Measurements from ENCODE around the gene GALNT10.

GALNT10 gene

DNA sequence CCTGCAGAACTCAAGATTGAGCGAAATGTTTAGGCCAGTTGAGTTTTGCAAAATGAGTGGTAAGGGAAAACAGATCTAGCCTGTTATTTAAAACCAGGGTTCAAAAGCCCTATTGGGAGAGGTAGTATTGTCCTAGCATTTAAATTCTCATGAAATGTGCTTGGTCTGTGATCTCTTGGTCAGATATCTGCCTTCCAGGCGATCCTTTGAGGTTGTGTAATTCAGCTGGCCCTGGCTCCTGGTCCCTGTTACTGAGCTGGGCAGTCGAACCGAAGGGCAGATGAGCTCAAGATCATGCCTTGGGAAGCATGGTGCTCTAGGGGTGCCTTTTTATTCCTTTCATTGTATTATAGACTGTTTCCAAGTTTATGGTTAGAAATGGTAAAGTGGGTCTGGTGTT, 269.6 kb downstream of the GALNT10 start:
- no peak for DNase-seq (ENCODE audit: extremely low spot score)
- ChIA-PET CTCF (interaction anchor here (0.8 kb wide), 1 partner anchor 39 kb away, joined by 3 read pairs; no protein-coding TSS in a partner anchor), POLR2A (interaction anchor here (0.6 kb wide), 1 partner anchor 11 kb away, joined by 3 read pairs; no protein-coding TSS in a partner anchor)
- no peak for TF ChIP-seq TARDBP (IDR thresholded peaks at IDR 0.05)

DNA sequence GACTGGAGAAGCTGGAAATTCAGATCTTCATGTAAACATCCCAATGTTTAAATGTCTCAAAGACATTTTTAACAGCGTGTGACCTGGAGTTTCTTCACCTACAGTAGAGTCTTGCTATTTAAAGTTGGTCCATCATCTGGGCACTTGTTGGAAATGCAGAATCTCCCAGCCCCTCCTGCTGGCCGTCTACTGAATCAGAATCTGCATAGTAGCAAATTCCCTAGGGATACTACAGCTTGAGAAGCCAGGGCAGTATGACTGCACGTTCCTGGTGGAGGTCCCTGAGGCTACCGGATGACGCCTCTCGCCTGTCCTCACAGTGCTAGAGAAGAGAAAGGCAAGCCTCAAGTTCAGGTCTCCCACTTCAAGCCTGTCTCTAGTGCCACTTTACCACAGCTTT, 271.0 kb downstream of the GALNT10 start:
- CTCF ChIA-PET = interaction anchor here (0.6 to 2.1 kb wide), 6 partner anchors 11 to 406 kb away, joined by 3 to 14 read pairs (median 3); no protein-coding TSS in a partner anchor
- POLR2A ChIA-PET = no interaction called here
- TF ChIP-seq BHLHE40 (IDR thresholded peaks at IDR 0.05; ENCODE audit: borderline replicate concordance) (no peak), FOXM1 (IDR thresholded peaks at IDR 0.05; ENCODE audit: borderline replicate concordance) (no peak), ZNF384 (IDR thresholded peaks at IDR 0.05) (no peak), L3MBTL2 (conservative IDR thresholded peaks at IDR 0.05) (no peak)
- no peak for DNase-seq (ENCODE audit: extremely low spot score)

- no peak for DNase-seq (ENCODE audit: extremely low spot score)
- POLR2A ChIA-PET = no interaction called here
- CTCF ChIA-PET = interaction anchor here (0.9 to 1.3 kb wide), 3 partner anchors 143 to 176 kb away, joined by 3 to 5 read pairs (median 5); no protein-coding TSS in a partner anchor
- TF ChIP-seq SP1 (IDR thresholded peaks at IDR 0.05) = no peak
- TF ChIP-seq PKNOX1 (IDR thresholded peaks at IDR 0.05) = no peak
These were observed 273.9 kb downstream of the GALNT10 start for GRCh38 chr5:154464438-154464837.

DNA sequence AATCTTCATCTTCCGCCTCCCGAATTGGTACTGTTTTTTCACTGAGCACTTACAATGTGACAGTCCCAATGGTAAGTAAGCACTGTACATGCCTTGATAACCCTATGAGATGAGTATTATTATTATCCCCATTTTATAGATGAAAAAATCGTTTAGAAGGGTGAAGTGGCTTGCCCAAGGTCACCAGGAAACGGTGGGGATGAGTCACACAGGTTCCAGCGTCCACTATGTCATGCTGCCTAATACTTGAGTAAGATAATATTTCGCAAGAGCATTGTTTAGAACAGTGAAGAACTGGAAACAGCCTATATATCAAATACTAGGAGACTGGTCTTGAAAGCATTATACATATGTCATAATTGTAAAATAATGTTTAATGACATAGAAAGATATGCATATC, 274.6 kb downstream of the GALNT10 start:
- TF ChIP-seq NFRKB (IDR thresholded peaks at IDR 0.05) (no peak), FOXM1 (IDR thresholded peaks at IDR 0.05; ENCODE audit: borderline replicate concordance) (no peak), CTBP1 (IDR thresholded peaks at IDR 0.05; ENCODE audit: borderline replicate concordance) (no peak), HDGF (IDR thresholded peaks at IDR 0.05; ENCODE audit: borderline replicate concordance) (no peak), ARNT (IDR thresholded peaks at IDR 0.05) (no peak), LEF1 (IDR thresholded peaks at IDR 0.05; ENCODE audit: borderline replicate concordance) (no peak), SUZ12 (IDR thresholded peaks at IDR 0.05) (no peak), ELF4 (IDR thresholded peaks at IDR 0.05) (no peak)
- no peak for DNase-seq (ENCODE audit: extremely low spot score)
- ChIA-PET CTCF (interaction anchor here (0.7 kb wide), 1 partner anchor 175 kb away, joined by 3 read pairs; no protein-coding TSS in a partner anchor), POLR2A (interaction anchor here (1.6 kb wide), 1 partner anchor 19 kb away, joined by 4 read pairs; no protein-coding TSS in a partner anchor)

- no peak for DNase-seq (ENCODE audit: extremely low spot score)
- no peak for TF ChIP-seq SUZ12 (IDR thresholded peaks at IDR 0.05)
- no peak for TF ChIP-seq FOXK2 (IDR thresholded peaks at IDR 0.05)
- no peak for TF ChIP-seq LEF1 (IDR thresholded peaks at IDR 0.05; ENCODE audit: borderline replicate concordance)
- ChIA-PET CTCF (interaction anchor here (0.7 to 3.3 kb wide), 7 partner anchors 8 to 174 kb away, joined by 3 to 43 read pairs (median 4); no protein-coding TSS in a partner anchor), POLR2A (interaction anchor here (1.6 kb wide), 1 partner anchor 18 kb away, joined by 4 read pairs; no protein-coding TSS in a partner anchor)
These were observed 275.6 kb downstream of the GALNT10 start for GRCh38 chr5:154466147-154466546.

- POLR2A ChIA-PET = interaction anchor here (1.6 kb wide), 1 partner anchor 17 kb away, joined by 4 read pairs; no protein-coding TSS in a partner anchor
- no peak for TF ChIP-seq ELF4 (IDR thresholded peaks at IDR 0.05)
- no peak for TF ChIP-seq NFRKB (IDR thresholded peaks at IDR 0.05)
- no peak for TF ChIP-seq LEF1 (IDR thresholded peaks at IDR 0.05; ENCODE audit: borderline replicate concordance)
- TF ChIP-seq L3MBTL2 (conservative IDR thresholded peaks at IDR 0.05) = no peak
- no peak for TF ChIP-seq ARNT (IDR thresholded peaks at IDR 0.05)
- no peak for TF ChIP-seq CTBP1 (IDR thresholded peaks at IDR 0.05; ENCODE audit: borderline replicate concordance)
- TF ChIP-seq BHLHE40 (IDR thresholded peaks at IDR 0.05; ENCODE audit: borderline replicate concordance) = no peak
- TF ChIP-seq TARDBP (IDR thresholded peaks at IDR 0.05) = no peak
- TF ChIP-seq ZNF384 (IDR thresholded peaks at IDR 0.05) = no peak
- TF ChIP-seq SP1 (IDR thresholded peaks at IDR 0.05) = no peak
- DNase-seq (ENCODE audit: extremely low spot score) = no peak
- CTCF ChIA-PET = interaction anchor here (0.5 to 3.3 kb wide), 7 partner anchors 9 to 184 kb away, joined by 3 to 43 read pairs (median 4); no protein-coding TSS in a partner anchor
These were observed 276.1 kb downstream of the GALNT10 start for GRCh38 chr5:154466671-154467070.

DNA sequence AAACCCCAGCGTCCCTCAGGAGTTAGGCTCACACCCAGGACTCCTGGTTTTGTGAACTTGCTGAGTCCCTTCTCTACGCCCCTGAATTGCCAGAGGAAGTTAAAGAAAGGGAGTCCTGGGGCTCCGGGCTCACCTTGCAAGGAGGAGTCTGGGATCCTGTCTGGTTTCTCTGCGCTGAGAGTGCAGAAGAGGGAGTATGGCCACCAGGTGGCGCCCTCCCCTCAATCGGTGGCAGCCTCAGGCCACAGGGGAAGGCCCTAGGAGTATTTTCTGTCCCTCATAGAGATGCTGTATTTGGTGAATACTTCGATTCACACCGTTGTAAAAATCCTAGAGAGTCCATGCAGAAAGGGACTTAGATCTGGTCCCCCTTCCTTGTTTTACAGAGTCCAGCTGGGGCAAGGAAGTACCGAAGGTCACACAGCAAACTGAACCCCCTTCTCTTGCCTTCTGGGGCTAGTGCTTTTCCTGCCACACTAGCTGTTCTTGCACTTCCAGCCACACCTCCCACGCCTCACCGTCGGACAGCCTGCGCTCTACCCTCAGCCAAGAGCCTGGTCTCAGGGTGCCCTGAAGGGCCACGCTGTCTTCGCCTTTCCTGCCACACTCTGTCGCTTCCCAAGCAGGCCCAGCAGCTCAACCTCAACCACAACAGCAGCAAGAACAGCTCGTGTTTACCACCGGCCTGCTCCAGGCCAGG, 277.3 kb downstream of the GALNT10 start:
- TF ChIP-seq ELF4 (IDR thresholded peaks at IDR 0.05) (no peak), FOXK2 (IDR thresholded peaks at IDR 0.05) (no peak), PKNOX1 (IDR thresholded peaks at IDR 0.05) (no peak), LEF1 (IDR thresholded peaks at IDR 0.05; ENCODE audit: borderline replicate concordance) (no peak), ARNT (IDR thresholded peaks at IDR 0.05) (no peak), BHLHE40 (IDR thresholded peaks at IDR 0.05; ENCODE audit: borderline replicate concordance) (no peak)
- peak; percentile 88 for DNase-seq (ENCODE audit: extremely low spot score)
- POLR2A ChIA-PET = interaction anchor here (0.7 to 1.2 kb wide), 3 partner anchors 10 to 142 kb away, joined by 3 to 5 read pairs (median 3); partner anchors contain the start of gene HAND1
- CTCF ChIA-PET = interaction anchor here (0.5 to 3.3 kb wide), 12 partner anchors 9 to 172 kb away, joined by 3 to 43 read pairs (median 6); no protein-coding TSS in a partner anchor

GRCh38 chr5:154470137-154470536, 279.6 kb downstream of the GALNT10 start:
- ChIA-PET CTCF (interaction anchor here (0.7 to 2.7 kb wide), 4 partner anchors 16 to 141 kb away, joined by 3 to 9 read pairs (median 4); no protein-coding TSS in a partner anchor), POLR2A (no interaction called here)

More at GRCh38 chr5:154470137-154470536, 279.6 kb downstream of the GALNT10 start:
- no peak for DNase-seq (ENCODE audit: extremely low spot score)
- TF ChIP-seq ELF4 (IDR thresholded peaks at IDR 0.05) (no peak), CTBP1 (IDR thresholded peaks at IDR 0.05; ENCODE audit: borderline replicate concordance) (no peak), HDGF (IDR thresholded peaks at IDR 0.05; ENCODE audit: borderline replicate concordance) (no peak), PKNOX1 (IDR thresholded peaks at IDR 0.05) (no peak), ZNF384 (IDR thresholded peaks at IDR 0.05) (no peak)
